HG03280 (cell line): Measurements from ENCODE around the gene MAPK6.

Experiments
- ATAC-seq: cut with Tn5 transposase; IDR thresholded peaks from one replicate; pipeline ENCODE4 v1.9.1; 2021; ENCODE audit warnings: mild to moderate bottlenecking, moderate library complexity; ENCODE audit not compliant: unreplicated experiment

MAPK6 gene

DNA sequence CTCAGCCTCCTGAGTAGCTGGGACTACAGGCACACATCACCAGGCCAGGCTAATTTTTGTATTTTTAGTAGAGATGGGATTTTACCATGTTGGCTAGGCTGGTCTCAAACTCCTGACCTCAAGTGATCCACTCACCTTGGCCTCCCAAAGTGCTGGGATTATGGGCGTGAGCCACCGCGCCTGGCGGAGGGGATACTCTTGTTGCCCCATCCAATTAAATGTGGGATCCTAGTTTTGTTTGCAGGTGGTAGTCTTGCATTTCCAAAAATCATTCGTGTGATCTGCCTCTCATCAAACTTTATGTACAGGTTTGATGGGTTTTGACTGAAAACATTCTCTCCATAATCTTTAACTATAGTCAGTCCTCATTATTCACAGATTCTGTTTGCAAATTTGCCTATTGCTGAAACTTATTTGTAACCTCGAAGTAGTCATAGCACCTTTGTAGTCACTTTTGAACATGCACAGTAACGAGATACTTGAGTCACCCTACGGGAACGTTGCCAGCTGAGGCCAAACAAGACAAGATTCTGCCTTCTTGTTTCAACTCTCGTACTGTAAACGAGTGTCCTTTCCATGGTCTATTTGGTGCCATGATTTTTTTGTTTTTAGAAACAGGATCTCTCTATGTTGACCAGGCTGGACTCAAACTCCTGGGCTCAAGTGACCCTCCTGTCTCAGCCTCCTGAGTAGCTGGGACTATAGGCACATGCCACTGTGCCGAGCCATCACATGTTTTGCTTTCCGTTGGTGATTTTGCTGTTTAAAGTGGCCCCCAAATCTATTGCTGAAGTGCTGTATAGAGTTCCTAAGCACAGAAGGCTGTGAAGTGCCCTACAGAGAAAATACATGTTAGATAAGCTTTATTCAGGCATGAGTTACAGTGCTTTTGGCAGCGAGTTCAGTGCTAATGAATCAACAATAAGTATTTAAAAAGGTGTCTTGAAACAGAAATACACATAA lies 8.1 kb upstream of the MAPK6 start:
- ATAC-seq: no peak

DNA sequence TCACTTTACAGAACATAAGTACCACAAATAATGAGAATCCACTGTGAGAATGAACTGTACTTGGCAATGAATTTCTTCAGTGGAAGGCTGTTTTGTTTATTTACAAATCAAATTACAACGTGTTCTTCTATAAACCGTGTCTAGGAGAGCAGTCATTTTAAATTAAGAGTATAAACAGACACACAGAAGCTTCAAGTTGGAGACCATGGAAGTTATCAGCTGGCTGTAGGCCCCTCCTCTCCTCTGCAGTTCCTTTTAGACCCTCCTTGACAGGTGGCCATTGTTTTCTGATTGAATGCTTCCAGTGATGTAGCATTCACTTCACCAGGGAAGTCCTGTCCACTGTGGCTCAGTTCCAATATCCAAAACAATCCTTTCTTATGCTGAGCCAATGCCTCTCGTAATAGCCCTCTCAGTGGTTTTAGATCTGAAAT lies 7.3 kb upstream of the MAPK6 start:
- no peak for ATAC-seq

DNA sequence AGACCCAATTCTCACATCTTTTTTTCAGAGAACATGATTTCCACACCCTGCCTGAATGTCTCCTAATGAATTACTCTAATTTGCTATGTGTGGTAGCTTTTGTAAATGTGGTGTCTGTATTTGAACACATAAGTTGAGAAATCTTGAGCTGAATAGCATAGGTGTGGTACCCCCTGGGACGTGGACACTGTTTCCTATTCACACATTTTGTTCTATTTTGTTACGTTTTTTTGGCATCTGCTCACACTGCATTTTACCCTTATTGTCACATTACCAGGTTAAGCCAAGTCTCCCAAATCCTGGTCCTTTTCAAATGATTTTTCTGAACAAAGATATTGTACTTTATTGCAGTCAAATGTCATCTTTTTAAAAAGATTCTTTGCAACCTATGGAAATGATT lies 6.8 kb upstream of the MAPK6 start:
- no peak for ATAC-seq

DNA sequence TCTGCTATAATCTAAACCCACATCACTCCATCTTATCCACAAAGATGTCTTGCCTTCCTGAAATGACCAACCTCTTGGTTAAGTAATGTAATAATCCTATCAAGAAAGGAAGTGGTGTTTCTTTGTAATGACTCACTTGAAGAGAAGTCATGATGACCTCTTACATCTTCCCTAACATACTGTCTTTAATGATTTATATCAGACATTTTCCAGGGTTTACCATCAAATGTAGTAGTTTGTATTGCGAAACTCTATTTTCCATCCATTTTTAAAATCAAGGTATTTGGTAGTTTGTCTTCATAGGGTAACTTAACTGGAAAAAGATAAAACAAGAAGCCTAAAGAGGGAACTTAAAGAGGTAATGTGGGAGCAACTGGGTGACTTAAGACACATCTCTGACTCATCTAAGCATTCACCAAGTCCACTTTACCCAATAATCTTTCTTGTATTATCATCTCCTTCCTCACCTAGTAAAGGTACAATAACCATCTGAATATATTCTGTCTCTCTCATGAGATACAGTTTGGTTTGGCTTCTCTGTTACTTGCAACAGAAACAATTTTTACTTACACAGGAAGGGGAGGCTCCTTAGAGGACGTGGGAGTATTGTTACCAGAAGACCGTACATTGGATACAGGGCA lies 5.7 kb upstream of the MAPK6 start:
- ATAC-seq: no peak

GRCh38 chr15:52014616-52015015 lies 4.4 kb upstream of the MAPK6 start:
- ATAC-seq: no peak

DNA sequence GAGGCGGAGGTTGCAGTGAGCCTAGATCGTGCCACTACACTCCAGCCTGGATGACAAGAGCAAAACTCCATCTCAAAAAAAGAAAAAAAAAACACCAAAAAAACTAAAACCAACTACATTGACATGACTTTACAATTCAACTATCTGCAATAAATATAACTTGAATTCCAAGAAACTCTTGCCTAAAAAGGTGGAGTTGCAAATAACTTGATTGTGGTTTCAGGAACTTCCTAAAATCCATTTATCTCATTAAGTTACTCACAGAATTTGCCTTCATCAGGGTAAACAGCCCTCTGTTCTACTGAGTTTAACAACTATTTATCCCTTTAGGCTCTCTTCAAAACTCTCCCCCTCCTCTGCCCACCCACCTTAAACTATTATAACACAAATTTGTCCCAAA lies 2.7 kb upstream of the MAPK6 start:
- no peak for ATAC-seq

GRCh38 chr15:52018244-52018643 lies 775 bp upstream of the MAPK6 start:
- ATAC-seq: no peak

DNA sequence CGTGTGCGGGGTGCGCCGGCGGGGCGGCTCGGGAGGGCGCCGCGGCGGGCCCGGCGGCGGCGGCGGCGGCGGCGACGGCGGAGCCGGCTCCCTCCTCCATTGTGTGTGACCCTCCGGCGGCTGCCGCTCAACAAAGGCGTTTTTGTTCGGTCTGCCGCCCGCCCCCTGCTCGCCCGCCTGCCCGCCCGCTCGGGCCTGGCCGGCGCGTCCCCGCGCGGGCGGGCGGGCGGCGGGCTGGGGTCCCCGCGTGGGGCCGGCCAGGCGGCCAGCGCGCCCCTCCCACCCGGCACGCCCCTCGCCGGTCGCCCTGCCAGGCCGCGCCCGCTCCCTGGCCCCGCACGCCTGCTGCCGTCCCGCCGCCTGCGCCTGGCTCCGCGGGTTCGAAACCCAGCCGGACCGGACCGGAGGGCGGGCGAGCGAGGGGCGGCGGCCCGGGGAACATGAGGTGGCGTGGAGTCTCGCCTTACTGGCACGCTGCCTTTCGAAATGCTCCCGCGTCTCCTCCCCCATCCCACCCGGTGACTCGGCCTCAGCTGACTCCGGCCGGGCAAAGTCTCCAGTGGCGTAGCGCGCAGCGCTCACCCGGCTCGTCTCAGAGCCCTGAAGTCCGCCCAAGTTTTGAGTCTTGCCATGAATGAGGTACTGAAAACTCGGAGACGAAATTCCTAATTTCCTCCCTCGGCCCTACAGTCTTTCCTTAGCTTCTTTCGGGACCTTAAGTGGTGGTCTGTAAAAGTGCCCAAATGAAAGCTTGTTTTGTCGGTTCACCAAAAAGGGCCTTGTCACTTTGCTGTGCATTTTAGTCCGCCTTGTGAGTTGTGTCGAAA lies 588 bp downstream of the MAPK6 start:
- ATAC-seq: peak; percentile 45

GRCh38 chr15:52020221-52021085 lies 1.4 kb downstream of the MAPK6 start:
- ATAC-seq: no peak

- no peak for ATAC-seq
Observed at GRCh38 chr15:52021128-52021671, 2.2 kb downstream of the MAPK6 start.

DNA sequence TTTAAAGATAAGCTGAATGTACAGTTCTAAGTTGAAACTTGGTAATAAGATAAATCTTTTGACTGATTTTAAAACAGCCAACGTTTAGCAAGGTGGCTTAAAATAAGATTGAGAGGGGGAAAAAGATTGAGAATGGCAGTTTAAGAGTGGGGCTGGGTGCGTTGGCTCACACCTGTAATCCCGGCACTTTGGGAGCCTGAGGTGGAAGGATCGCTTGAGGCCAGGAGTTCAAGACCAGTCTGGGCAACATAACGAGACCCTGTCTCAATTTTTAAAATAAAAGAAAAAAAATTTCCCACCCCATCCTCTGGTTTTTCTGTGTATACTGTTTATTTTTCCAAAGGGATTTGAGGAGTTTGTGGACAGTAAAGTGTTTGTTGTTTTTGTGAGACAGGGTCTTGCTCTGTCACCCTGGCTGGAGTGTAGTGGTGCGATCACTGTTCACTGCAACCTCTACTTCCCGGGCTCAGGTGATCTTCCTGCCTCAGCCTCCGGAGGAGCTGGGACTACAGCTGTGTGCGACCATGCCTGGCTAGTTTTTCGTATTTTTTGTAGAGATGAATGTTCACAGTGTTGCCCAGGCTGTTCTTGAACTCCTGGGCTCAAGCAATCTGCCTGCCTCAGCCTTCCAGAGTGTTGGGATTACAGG lies 3.0 kb downstream of the MAPK6 start:
- ATAC-seq: no peak

DNA sequence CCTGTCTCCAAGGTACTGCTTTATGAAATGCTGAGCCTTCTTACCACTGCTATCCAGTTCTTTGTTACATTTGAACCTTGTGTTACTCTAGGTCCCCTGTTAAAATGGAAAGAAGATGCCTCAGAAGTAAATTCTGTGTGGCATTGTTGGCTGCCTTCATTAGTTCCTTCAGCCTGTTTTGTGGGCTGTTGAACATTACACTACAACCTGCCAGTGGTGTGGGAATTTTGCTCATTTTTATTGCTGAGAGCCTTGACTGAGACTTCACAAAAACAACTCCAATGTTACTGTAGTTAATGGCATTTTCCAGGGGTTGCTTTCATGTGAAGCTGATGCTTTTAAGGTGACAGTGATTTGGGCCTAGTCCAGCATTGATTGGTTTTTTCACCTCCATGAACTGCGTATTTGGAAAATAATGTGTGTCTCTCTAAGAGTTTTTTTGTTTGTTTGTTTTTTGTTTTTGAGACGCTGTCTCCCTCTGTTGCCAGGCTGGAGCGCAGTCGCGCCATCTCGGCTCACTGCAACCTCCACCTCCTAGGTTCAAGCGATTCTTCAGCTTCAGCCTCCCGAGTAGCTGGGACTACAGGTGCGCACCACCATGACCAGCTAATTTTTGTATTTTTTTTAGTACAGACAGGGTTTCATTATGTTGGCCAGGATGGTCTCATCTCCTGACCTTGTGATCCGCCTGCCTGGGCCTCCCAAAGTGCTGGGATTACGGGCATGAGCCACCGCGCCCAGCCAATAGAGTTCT lies 4.3 kb downstream of the MAPK6 start:
- no peak for ATAC-seq

GRCh38 chr15:52028431-52029093 lies 9.5 kb downstream of the MAPK6 start:
- ATAC-seq: peak; percentile 67

- no peak for ATAC-seq
Observed at GRCh38 chr15:52030010-52030409, 11.0 kb downstream of the MAPK6 start.

DNA sequence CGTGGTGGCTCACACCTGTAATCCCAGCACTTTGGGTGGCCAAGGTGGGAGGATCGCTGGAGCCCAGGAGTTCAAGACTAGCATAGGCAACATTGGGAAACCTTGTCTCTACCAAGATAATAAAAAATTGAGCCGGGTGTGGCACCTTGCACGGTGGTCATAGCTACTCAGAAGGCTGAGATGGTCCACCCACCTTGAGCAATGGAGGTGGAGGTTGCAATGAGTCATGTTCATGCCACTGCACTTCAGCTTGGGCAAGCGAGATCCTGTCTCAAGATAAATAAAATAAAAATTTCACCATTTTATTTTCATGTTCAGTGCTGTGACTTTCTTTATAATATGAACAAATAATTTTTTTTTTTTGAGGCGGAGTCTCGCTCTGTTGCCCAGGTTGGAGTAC lies 12.5 kb downstream of the MAPK6 start:
- ATAC-seq: no peak

DNA sequence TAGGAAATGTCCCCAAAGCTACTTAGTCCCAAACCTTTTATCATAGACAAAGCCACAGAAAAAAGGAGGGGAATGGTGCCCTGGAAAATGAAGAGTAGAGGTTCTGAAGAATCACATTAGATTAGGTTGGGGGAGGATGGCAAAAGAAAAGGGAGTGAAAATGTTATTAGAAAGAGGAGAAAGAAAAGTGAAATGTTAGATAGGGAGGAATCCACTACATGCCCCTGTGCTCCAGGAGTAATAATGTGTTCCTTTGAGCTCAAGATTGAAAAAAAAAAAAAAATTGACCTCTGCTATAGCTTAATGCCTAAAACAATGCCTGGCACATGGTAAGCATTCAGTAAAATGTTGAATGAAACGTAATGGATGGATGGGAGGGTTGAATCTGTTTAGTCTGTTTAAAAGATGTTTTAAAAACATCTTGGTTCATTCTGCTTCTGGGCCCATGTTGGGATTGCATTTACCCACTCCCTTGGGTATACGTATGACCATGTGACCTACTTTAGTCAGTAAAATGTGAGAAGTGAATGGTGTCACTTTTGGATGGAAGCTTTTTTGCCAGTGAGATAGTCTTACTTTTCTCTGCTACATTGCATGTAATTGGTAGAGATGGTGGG lies 19.0 kb downstream of the MAPK6 start:
- no peak for ATAC-seq

DNA sequence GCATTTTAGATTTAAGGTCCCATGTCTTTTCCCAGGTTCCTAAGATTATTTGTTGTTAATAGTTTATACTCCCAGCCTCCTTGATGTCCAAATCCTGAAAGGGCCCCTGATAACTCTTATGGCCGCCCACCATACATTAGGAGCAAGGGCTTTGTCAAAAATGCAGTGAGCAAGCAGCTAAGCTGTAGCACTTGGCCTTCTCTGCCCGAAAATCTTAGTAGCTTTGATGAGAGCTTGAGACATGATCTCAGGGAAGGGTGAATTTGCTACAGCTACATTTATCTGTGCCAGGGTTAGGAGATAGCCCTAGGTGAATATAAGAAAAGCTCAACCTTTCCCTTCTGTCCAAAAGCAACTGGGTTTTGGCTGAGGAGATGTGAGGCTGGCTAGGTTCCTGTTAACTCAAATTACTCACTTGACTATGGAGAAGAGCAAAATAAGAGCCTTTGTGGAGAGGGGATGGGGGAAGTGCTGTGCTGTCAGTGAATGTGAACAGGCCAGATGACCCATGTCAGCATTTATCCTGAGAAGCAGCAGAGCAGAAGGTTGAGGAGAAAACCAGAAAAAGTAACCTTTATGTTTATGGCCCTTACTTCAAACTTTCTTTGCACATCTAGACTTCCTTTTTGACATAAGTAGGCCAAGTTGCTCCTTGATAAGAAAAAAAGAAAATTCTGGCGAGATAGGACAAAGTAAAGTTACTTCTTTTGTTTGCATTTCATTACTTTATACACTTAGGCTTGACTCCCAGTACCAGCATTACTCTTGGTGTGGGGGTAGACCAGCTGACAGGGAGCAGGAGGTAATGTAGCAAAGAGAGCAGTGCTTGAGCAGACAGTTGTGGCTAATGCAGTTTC lies 21.1 kb downstream of the MAPK6 start:
- ATAC-seq: no peak
